Measurements from ENCODE around the gene MARS1. TPM values are rescaled to one million over a fixed set of nuclear protein-coding genes. Genes with fewer than 3 reads are reported as not detected.
"Not testable (repeated sequence)": the region's sequence is repeated elsewhere in the genome, so short reads cannot be mapped to it uniquely, and the experiment has no call there.

MARS1 gene
- 100 to 1,000 TPM in 3 of 4 donors, 10 to 100 TPM in 1; 94.7 to 157 (median 126) TPM for polyA plus RNA-seq (ENCODE audit: insufficient read length in 4 of 4)

- peak; percentile 78 to 96 (median 87) for DNase-seq (ENCODE audit: low read depth in 4 of 4, low spot score in 2 of 4)
Measured at GRCh38 chr12:57487597-57488401, at the start of gene MARS1. Gene MARS1 (plus strand): TSS chr12:57488068. CDS start chr12:57488091, 23 bp downstream.

- DNase-seq (ENCODE audit: low read depth in 4 of 4, low spot score in 2 of 4) = no peak
Measured at GRCh38 chr12:57438400-57438799, 49.5 kb upstream of the MARS1 start.

GRCh38 chr12:57439762-57440266, 48.1 kb upstream of the MARS1 start:
- DNase-seq (ENCODE audit: low read depth in 4 of 4, low spot score in 2 of 4) = no peak

- not testable (repeated sequence) for DNase-seq (ENCODE audit: low read depth in 4 of 4, low spot score in 2 of 4)
Measured at GRCh38 chr12:57441393-57441792, 46.5 kb upstream of the MARS1 start.

- no peak for DNase-seq (ENCODE audit: low read depth in 4 of 4, low spot score in 2 of 4)
Measured at GRCh38 chr12:57441846-57442427, 45.9 kb upstream of the MARS1 start.

GRCh38 chr12:57444337-57444736, 43.5 kb upstream of the MARS1 start:
- DNase-seq (ENCODE audit: low read depth in 4 of 4, low spot score in 2 of 4) = not testable (repeated sequence)

- no peak for DNase-seq (ENCODE audit: low read depth in 4 of 4, low spot score in 2 of 4)
Measured at GRCh38 chr12:57444744-57445143, 43.1 kb upstream of the MARS1 start.

GRCh38 chr12:57446292-57446960, 41.4 kb upstream of the MARS1 start:
- DNase-seq (ENCODE audit: low read depth in 4 of 4, low spot score in 2 of 4) = no peak

- no peak for DNase-seq (ENCODE audit: low read depth in 4 of 4, low spot score in 2 of 4)
Measured at GRCh38 chr12:57448669-57449068, 39.2 kb upstream of the MARS1 start.

GRCh38 chr12:57449375-57449774, 38.5 kb upstream of the MARS1 start:
- DNase-seq (ENCODE audit: low read depth in 4 of 4, low spot score in 2 of 4) = no peak

- no peak for DNase-seq (ENCODE audit: low read depth in 4 of 4, low spot score in 2 of 4)
Measured at GRCh38 chr12:57450057-57450456, 37.8 kb upstream of the MARS1 start.

- no peak for DNase-seq (ENCODE audit: low read depth in 4 of 4, low spot score in 2 of 4)
Measured at GRCh38 chr12:57451233-57451778, 36.6 kb upstream of the MARS1 start.

GRCh38 chr12:57452181-57452936, 35.5 kb upstream of the MARS1 start:
- no peak for DNase-seq (ENCODE audit: low read depth in 4 of 4, low spot score in 2 of 4)

- peak in 1 of 4 donors; percentile 68 for DNase-seq (ENCODE audit: low read depth in 4 of 4, low spot score in 2 of 4)
Measured at GRCh38 chr12:57452937-57453509, 34.8 kb upstream of the MARS1 start.

GRCh38 chr12:57454213-57454565, 33.7 kb upstream of the MARS1 start:
- no peak for DNase-seq (ENCODE audit: low read depth in 4 of 4, low spot score in 2 of 4)

GRCh38 chr12:57454566-57455373, 33.1 kb upstream of the MARS1 start, which contains the start of gene INHBE:
Gene INHBE (plus strand): TSS chr12:57455307. CDS start chr12:57455537, 230 bp downstream.
- no peak for DNase-seq (ENCODE audit: low read depth in 4 of 4, low spot score in 2 of 4)

- no peak for DNase-seq (ENCODE audit: low read depth in 4 of 4, low spot score in 2 of 4)
Measured at GRCh38 chr12:57455374-57456144, 32.3 kb upstream of the MARS1 start.

GRCh38 chr12:57456145-57456700, 31.6 kb upstream of the MARS1 start:
- no peak for DNase-seq (ENCODE audit: low read depth in 4 of 4, low spot score in 2 of 4)
